Superior temporal gyrus (tissue), 1 donor: ENCODE results near the gene SLC35F3.
"Not testable (repeated sequence)": the region's sequence is repeated elsewhere in the genome, so short reads cannot be mapped to it uniquely, and the experiment has no call there.

Experiments used
- DNase-seq: peaks from one replicate; pipeline ENCODE4 v3.0.0-alpha.2; 2016; ENCODE audit errors: extremely low spot score

Gene SLC35F3

GRCh38 chr1:234141006-234141405 is 236.5 kb downstream of the SLC35F3 start:
- DNase-seq: no peak

- DNase-seq: no peak
Measured at GRCh38 chr1:234143681-234144080, 239.2 kb downstream of the SLC35F3 start.

GRCh38 chr1:234144901-234145300 is 240.4 kb downstream of the SLC35F3 start:
- no peak for DNase-seq

- DNase-seq: no peak
Measured at GRCh38 chr1:234148350-234148749, 243.9 kb downstream of the SLC35F3 start.

- DNase-seq: no peak
Measured at GRCh38 chr1:234148816-234149215, 244.3 kb downstream of the SLC35F3 start.

DNA sequence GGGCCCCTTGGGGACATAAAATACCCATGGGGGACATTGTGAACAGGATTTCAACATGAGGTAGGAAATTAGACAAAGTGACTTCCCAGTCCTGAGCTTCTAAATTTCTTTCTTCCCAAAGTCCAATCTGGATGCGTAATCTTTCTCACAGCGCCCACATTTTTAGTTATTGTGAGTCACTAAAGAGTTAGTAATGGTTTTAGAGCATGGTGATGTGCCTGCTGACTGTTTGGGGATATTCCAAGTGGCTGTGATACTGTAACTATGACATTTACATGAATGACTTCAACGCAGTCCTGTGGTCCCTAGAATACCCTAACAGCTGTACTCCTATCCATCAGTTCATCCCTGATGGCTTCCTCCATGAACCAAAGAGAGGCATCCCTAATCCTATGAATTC is 244.7 kb downstream of the SLC35F3 start:
- peak; percentile 49 for DNase-seq

- no peak for DNase-seq
Measured at GRCh38 chr1:234150892-234151291, 246.4 kb downstream of the SLC35F3 start.

- DNase-seq: not testable (repeated sequence)
Measured at GRCh38 chr1:234152344-234152743, 247.9 kb downstream of the SLC35F3 start.

DNA sequence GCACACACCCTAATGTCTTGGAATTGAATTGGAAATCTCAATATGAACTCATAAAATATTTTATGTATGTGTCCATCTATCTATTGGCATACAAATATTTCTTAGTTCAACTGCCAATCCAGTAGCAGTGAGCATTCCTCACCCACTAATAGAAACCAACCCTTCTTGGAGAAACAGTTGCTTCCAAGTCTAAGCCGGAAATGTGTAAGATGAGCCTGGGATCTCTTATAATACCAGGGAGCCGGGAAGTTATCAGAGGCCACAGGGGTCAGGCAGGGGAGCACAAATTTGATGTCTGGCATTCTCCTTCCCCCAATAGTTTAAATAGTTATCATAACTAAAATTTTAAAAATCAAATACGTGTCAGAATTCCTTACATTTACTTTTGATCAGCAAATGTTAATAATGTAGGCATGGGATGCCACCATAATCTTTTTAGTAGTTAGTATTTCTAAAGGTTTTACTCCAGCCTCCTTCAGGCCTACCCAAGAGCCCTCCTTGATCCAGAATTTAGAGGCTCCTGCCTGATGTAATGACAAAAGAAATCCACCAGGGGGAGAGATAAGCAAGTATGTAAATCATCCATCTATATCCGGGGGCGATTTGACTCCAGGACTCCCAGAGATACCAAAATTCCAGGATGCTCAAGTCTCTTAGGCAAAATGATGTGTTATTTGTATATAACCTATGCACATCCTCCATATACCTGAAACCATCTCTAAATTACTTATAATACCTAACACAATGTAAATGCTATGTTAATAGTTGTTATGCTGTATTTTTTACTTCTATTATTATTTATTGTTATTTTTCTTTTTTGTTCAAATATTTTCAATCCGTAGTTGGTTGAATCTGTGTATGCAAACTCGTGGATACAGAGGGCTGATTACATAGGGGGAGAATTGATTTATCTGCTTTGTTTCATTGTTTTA is 250.1 kb downstream of the SLC35F3 start:
- peak; percentile 85 for DNase-seq

DNA sequence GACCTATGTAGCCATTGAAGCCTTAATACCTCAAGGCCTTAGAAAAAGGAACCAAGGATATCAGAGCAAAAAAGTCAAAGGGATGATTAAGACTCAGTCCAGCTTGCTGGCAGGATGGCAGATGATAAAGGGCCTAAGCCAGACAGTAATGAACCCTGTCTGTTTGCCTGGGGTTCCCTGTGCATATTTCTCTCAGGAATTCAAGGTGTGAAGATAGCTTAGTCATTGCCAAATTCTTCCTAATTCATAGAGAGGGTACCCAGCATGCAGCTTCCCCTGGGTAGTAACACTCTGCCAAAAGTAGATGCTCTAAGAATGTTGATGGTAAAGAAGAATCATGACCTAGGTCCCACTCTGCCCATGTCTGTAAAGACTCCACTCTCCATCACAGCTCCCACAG is 258.2 kb downstream of the SLC35F3 start:
- DNase-seq: no peak

GRCh38 chr1:234163267-234163919 is 258.9 kb downstream of the SLC35F3 start:
- DNase-seq: no peak

- no peak for DNase-seq
Measured at GRCh38 chr1:234164098-234164709, 259.7 kb downstream of the SLC35F3 start.

DNA sequence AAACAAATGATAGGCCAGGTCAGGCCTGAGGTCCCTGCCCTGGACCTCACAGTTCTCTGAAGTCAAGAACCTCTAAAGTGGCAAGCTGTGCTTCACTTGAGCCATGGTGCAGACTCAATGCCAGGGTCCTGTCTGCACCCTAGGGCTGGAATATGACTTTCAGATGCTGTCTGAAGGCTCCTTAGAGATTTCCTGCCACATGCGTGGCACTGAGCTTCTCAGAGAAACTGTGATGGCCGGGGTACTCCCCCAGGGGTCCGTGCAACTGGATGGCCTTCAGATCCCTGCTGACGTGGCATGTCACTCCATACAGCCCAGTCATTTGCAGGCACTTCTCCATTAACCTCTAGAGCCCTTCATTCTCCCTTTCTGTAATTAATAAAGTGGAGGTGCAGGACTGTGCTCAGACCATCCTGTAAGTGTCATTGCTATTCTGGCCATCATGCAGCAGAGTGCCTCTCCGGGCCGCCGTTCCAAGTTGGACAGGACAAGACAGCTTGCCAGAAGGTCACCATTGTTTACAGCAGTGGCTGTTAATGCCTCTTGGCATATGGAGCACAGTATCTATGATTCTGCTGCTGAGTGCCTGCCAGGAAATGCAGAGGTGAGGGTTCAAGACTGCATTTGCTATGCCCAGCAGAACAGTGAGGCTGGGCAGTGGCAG is 263.7 kb downstream of the SLC35F3 start:
- DNase-seq: no peak

DNA sequence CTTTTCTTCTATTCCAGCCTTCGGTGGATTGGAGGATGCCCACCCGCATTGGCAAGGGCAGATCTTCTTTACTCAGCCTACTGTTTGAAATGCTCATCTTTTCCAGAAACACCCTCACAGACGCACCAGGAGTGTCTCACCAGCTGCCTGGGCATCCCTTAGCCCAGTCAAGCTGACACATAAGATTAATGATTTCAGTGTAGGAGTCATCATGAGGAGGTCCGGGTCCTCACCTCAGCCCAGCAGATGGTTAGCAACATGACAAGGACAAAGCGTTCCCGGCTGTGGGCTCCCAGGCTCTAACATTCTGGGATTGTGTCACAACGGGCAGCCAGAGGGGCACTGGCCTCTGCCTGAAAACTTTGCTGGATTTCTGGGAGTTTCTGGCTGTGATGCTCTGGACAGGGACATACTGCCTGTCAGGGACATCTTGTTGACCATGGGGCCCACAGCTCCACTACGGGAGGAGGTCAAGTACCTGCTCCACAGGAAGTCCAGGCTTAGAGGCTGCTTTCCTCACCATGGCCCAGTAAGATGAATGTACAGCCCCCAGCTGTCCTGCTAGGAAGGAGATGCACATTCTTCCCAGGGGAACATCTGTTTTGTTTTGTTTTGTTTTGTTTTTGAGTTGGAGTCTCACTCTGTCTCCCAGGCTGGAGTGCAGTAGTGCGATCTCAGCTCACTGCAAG is 264.8 kb downstream of the SLC35F3 start:
- DNase-seq: no peak

DNA sequence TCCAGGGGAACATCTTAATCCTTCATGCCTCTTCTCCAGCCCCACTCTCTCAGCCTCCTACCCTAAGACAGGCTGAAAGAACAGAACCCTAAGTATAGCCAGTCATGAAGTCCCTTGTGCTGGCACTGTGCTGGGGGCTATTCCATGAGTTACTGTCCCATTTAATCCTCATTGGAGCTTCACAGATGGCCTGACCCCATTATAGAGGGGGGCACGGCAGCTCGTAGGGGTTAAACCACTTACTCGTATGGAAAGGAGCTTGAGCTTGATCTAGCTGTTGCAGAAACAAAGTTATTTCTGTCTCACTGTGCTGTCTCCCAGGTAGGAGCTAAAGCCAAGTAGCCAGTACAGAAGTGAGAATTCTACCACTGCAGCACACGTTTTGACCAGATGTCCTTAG is 265.6 kb downstream of the SLC35F3 start:
- no peak for DNase-seq

GRCh38 chr1:234170622-234171021 is 266.1 kb downstream of the SLC35F3 start:
- DNase-seq: no peak

DNA sequence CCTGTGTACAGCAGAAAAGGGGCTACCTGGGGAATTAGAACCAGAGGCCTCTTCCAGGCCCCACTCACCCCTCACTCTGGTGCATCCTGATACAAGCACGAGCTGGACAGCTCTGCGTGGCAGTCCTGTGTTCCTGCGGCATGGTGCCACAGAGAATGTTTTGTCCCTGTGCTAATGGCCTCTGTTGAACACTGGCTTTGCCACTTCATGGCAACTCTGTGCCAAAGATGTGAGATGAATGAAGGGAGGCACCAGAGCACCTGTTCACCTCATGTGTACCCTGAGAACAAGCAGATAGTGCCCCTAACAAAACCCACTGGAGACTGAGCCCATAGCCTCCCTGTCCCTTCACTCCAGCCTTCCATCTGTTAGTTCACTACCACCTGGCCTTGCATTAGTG is 269.5 kb downstream of the SLC35F3 start:
- no peak for DNase-seq

DNA sequence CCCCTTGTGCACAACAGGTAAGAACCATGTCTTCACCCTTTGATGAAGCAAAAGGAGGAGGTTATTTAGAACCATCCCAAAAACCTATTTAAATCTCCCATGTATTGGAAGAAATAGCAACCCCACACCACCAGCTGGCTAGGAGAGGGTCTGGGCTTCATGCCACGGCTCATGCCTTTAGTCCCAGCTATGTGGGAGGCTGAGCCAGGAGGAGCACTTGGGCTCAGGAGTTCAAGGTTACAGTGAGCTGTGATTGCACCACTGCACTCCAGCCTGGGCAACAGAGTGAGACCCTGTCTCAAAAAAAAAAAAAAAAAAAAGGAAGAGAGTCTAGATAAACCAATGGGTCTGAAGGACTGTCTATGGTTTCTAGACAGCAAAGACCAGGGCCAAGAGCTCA is 270.9 kb downstream of the SLC35F3 start:
- no peak for DNase-seq

DNA sequence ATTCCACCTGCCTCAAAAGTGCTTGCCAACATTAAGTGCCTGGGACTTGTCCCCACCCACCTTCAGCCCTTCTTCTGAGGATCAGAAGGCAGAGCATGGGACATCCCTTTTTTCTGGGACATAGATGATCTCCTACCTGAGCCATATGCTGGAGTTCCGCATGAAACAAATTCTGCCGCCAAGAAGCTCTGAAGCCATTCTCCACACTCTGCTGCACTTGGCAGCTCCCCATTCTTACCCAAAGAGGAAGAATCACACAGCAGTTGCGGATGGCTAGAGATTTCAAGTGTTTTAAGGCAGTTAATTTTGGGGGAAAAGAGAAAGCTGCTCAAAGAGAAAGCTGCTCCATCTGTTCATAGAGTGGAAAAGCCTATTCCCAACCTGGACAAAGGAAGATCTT is 271.5 kb downstream of the SLC35F3 start:
- peak; percentile 34 for DNase-seq

DNA sequence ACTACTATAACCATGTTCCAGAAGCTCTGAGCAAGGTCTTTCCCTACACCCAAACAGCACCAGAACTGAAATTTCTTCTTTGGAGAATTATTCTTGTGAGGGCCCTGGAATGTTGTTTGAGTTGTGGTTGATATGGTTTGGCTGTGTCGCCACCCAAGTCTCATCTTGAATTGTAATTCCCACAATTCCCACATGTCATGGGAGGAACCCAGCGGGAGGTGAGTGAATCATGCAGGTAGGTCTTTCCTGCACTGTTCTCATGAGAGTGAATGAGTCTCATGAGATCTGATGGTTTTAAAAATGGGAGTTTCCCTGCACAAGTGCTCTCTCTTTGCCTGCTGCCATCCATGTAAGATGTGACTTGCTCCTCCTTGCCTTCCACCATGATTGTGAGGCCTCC is 272.4 kb downstream of the SLC35F3 start:
- not testable (repeated sequence) for DNase-seq

GRCh38 chr1:234185438-234185837 is 281.0 kb downstream of the SLC35F3 start:
- no peak for DNase-seq
